Transverse colon (tissue), 4 donors: ENCODE measurements around the gene CCNC. TPM values are rescaled to one million over a fixed set of nuclear protein-coding genes. Genes with fewer than 3 reads are reported as not detected.

Experiments
- DNase-seq: peaks from one replicate; pipeline ENCODE4 v3.0.0-alpha.2; 2019
- H3K27ac ChIP-seq, 4 donors: fragments of 200-600 bp; sonication (generic); 2 replicates each; pipeline ENCODE4 v1.5.1; 2016 to 2018; ENCODE audit warnings: inconsistent platforms in 4 of 4
- H3K27me3 ChIP-seq: fragments of 200-600 bp; sonication (generic); 2 replicates; pipeline ENCODE4 v1.5.1; 2017; ENCODE audit warnings: inconsistent platforms
- H3K36me3 ChIP-seq, 4 donors: fragments of 200-600 bp; sonication (generic); 2 replicates each; pipeline ENCODE4 v1.5.1; 2017 to 2019; ENCODE audit warnings: inconsistent platforms in 4 of 4
- H3K4me1 ChIP-seq, 4 donors: fragments of 200-600 bp; sonication (generic); 2 replicates each; pipeline ENCODE4 v1.5.1; 2017 to 2020; ENCODE audit warnings: inconsistent platforms in 4 of 4
- H3K4me3 ChIP-seq, 4 donors: fragments of 200-600 bp; sonication (generic); 1 replicate in 1 of 4; 2 replicates in 3 of 4; pipeline versions ENCODE4 v1.5.1 to v1.6.1; 2017 to 2019; ENCODE audit warnings: inconsistent platforms in 4 of 4
- H3K9me3 ChIP-seq, 2 donors: fragments of 200-600 bp; sonication (generic); 2 replicates each; pipeline ENCODE4 v1.5.1; 2017 to 2019; ENCODE audit warnings: inconsistent platforms in 2 of 2
- EP300 ChIP-seq: sonication (generic); formaldehyde crosslinking; IDR thresholded peaks from one replicate; pipeline ENCODE4 v1.6.1; 2017; ENCODE audit warnings: antibody characterized with exemption, low read depth
- POLR2A ChIP-seq: fragments of 450-650 bp; IDR thresholded peaks from one replicate; pipeline ENCODE4 v1.6.1; 2016; ENCODE audit warnings: antibody characterized with exemption, mild to moderate bottlenecking, moderate library complexity
- POLR2AphosphoS5 ChIP-seq, 3 donors: sonication (generic); formaldehyde crosslinking; IDR thresholded peaks; one replicate each; pipeline ENCODE4 v1.6.1; 2016; ENCODE audit warnings: antibody characterized with exemption in 3 of 3
- WGBS, 2 donors: methylation state at CpG; one replicate each; pipeline ENCODE4 v1.1.5; 2018; ENCODE audit warnings: low coverage in 1 of 2; 5-methylcytosine and 5-hydroxymethylcytosine counted together
- in situ Hi-C, 4 donors: fragments of 200-750 bp; cut with MboI; loops; one replicate each; pipeline versions ENCODE4 v1.15.0 to v1.15.1; 2017; ENCODE audit warnings: low sequenced_read_pairs in 3 of 4, low pct_ligation_motif_present in 1 of 4, low pct_unique_long_range_greater_than_20kb in 1 of 4
- intact Hi-C: fragments of 100-400 bp; cut with DNase I; formaldehyde crosslinking; loops from one replicate; pipeline ENCODE4 v1.15.1; 2023; ENCODE audit warnings: low total_unique reads
- total RNA-seq, 4 donors: library from RNA; depleted of rRNA; stranded (reverse); fragments of >200 nt; gene quantifications; one replicate each; pipeline ENCODE4 v1.1.0, GENCODE V29; 2016
- TF ChIP-seq, protein P1 (sequence below), 5 experiments: fragments of 200-600 bp in 3 of 5; fragments of 450-650 bp in 2 of 5; sonication (generic) in 3 of 5; IDR thresholded peaks; 1 replicate in 2 of 5; 2 replicates in 3 of 5; pipeline ENCODE4 v1.5.1; 2016 to 2017; ENCODE audit warnings: antibody characterized with exemption in 5 of 5, inconsistent platforms in 3 of 5, mild to moderate bottlenecking in 2 of 5, moderate library complexity in 1 of 5

CCNC gene
- total RNA-seq, 4 donors from 2014 or later, result 47.0 to 104 (median 63.6) TPM

DNA sequence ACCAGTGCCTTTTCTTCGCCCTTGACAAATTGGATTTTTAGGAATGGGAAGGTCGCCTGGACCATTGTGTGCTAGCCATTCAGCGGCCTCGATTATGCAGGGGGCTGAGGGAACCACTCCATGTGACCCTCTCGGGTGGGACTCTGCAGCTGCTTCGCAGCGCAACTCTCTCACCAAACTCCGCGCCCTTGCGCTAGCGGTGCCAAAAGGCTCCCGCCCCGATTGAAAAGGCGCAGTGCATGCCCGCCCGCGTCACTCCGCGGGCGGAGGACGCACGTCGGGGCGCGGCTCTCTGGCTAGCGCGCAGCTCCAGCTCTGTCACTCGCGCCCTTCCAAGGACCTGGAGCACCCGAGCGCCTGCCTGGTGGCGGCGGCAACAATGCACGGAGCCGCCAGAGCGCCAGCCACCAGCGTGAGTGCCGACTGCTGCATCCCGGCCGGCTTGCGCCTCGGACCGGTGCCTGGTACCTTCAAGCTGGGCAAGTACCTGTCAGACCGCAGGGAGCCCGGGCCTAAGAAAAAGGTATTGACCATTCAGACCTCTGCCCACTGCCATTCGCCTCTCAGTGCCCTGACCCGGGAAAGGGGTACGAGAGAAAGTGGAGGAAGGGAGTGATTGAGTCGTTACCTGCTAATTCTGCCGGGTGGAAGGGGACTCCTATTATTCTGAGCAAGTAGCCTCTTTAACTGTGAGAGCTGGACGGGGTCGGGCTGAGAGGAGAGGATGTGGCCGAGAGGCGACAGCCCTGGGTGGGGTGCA lies 38.4 kb upstream of the CCNC start, which contains the start of gene PRDM13:
TSS of gene PRDM13 (plus strand) at position 178 of the 760 bp plus-strand sequence. CDS start at position 380, 202 bp downstream.
- DNase-seq, result no peak
- Histone ChIP-seq H3K4me1 (peaks cover 4 to 28% (median 22%) of the 10 kb centered on the region in 4 donors), H3K4me3 (no peak within 1 kb of the TSS), H3K9me3 (no peaks in the 10 kb centered on the region), H3K27ac (no peak within 1 kb of the TSS), H3K36me3 (no peaks in the 10 kb centered on the region), H3K27me3 (peaks cover 100% of the 10 kb centered on the region)
- intact Hi-C loops, result no loop called here
- 13% methylated on average over 52 of the region's 54 CpGs; no CpG with 5 or more reads in 1 of the 2 donors for WGBS, 2 donors
- TF ChIP-seq EP300 (no peak), POLR2AphosphoS5 (IDR thresholded peaks at IDR 0.05) (no peak), POLR2A (no peak)
- TF ChIP-seq, protein P1, sequence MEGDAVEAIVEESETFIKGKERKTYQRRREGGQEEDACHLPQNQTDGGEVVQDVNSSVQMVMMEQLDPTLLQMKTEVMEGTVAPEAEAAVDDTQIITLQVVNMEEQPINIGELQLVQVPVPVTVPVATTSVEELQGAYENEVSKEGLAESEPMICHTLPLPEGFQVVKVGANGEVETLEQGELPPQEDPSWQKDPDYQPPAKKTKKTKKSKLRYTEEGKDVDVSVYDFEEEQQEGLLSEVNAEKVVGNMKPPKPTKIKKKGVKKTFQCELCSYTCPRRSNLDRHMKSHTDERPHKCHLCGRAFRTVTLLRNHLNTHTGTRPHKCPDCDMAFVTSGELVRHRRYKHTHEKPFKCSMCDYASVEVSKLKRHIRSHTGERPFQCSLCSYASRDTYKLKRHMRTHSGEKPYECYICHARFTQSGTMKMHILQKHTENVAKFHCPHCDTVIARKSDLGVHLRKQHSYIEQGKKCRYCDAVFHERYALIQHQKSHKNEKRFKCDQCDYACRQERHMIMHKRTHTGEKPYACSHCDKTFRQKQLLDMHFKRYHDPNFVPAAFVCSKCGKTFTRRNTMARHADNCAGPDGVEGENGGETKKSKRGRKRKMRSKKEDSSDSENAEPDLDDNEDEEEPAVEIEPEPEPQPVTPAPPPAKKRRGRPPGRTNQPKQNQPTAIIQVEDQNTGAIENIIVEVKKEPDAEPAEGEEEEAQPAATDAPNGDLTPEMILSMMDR (IDR thresholded peaks at IDR 0.05), result no peak
- in situ Hi-C loops, result no loop called here

DNA sequence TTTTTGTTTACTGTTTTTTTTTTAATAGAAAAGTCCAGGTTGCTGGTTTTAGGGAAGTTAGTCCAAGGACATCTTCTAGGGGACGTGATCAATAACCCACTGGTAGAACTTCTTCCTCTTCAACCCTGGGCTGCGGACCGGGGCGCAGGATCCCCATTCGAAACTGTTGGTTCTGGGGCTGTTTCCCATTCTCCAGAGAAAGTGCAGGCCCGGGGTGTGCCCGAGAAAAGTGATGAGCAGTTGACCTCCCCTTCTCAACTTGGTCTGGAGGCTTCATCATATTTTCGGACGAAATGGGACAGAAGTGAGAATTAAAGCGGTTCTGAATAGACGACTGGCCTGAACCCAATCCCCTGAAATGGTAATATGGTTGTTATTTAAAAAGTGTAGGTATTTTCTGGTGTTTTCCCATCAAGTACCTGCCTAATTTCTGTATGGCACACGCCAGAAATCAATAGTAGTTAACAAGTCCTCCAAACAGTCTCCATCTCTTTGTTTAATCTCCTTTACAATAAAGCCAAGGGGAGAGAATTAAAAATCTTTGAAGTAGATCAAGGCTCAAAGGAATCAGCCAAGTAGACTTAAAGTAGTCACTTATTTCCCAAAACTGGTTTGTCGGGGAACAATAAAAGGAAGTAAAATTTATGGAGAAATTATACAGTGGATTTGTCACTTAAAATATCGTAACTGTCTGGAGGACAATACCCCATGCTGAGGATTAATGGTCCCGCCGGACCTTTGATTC lies 37.6 kb upstream of the CCNC start:
- no peaks in the 10 kb centered on the region for H3K9me3 ChIP-seq
- no peak overlapping the region for H3K4me3 ChIP-seq
- peaks cover 4 to 28% (median 22%) of the 10 kb centered on the region in 4 donors for H3K4me1 ChIP-seq
- no peak overlapping the region for H3K27ac ChIP-seq
- H3K27me3 ChIP-seq, result peaks cover 100% of the 10 kb centered on the region
- DNase-seq, result no peak
- no peaks in the 10 kb centered on the region for H3K36me3 ChIP-seq
- no peak for TF ChIP-seq POLR2AphosphoS5 (IDR thresholded peaks at IDR 0.05)
- TF ChIP-seq, protein P1 (IDR thresholded peaks at IDR 0.05), result no peak
- TF ChIP-seq POLR2A, result no peak
- no peak for TF ChIP-seq EP300
- in situ Hi-C loops (no loop called here), intact Hi-C loops (no loop called here)
- 17 to 18% methylated on average over 4 to 16 of the region's 16 CpGs for WGBS, 2 donors

DNA sequence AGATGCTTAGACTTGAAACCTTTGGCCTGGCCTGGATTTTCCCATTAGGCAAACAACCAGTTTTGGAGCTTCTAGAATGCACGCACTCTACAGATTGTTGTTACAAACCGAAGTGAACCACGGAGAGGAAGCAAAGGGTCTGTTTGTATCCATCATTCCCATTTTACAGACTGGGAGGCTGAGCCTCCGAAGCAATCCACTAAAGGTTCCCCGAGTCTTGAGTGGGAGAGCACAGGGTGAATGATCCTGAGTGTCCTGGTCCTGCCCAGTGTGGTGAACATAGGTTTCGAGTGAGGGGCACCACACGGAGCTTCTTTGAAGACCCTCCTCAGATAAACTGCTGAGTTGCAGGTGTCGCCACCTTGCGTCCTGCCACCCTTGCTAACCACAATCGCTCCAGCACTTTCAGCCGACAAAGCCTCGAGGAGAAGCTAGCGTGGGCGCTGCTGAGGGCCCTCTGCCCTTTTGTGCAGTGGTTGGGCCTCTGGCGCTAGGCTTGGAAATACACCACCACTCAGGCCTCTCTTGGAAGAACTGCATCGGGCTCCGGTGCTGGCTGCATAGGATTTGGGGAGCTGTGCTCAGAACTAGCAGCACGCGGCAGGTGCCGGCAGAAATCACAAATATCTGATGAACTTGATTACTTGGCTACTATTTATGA lies 36.7 kb upstream of the CCNC start:
- Histone ChIP-seq H3K36me3 (no peaks in the 10 kb centered on the region), H3K4me3 (no peak overlapping the region), H3K27ac (no peak overlapping the region), H3K9me3 (no peaks in the 10 kb centered on the region), H3K4me1 (peaks cover 4 to 28% (median 22%) of the 10 kb centered on the region in 4 donors), H3K27me3 (peaks cover 100% of the 10 kb centered on the region)
- in situ Hi-C loops, result no loop called here
- no peak for DNase-seq
- intact Hi-C loops, result no loop called here
- TF ChIP-seq POLR2A (no peak), EP300 (no peak), POLR2AphosphoS5 (IDR thresholded peaks at IDR 0.05) (no peak)
- TF ChIP-seq, protein P1 (IDR thresholded peaks at IDR 0.05), result no peak
- 21% methylated on average over 19 of the region's 20 CpGs; no CpG with 5 or more reads in 1 of the 2 donors for WGBS, 2 donors
